SW480 (cell line): Measurements from ENCODE around the gene GALNT18.

ENCODE experiments used
- DNase-seq: peaks from one replicate; pipeline ENCODE4 v3.0.0-alpha.2; 2016; ENCODE audit warnings: low spot score

Gene GALNT18

DNA sequence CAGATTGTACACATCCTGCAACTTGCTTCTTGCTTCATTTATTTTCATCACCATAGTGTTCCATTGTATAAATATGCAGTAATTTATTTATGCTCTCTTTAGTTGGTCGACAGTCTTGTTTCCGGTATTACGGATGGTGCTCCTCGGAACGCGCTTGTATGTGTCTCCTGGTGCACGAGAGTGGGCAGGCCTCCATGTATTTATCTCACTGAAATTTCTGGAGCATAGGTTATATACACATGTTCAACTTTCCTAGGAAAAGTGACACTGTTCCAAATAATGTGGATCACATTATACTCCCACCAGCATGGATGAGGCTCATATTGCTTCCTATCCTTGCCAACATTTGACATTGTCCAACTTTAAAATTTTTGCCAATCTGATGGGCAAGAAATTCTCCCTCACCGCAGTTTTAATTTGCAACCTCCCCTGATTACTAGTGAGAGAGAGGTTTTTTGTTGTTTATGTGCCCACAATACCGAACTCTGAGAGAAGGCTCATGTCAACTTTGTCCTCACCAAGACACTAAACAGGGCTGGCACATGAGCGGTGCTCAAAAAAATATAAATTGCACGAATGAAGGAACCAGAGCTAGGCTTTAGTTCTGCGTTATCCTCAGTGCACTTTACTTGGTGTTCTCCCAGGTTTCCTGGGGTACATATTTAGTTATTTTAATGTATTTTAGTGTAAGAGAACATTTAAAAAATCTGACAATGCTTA lies 272.5 kb downstream of the GALNT18 start:
- no peak for DNase-seq

DNA sequence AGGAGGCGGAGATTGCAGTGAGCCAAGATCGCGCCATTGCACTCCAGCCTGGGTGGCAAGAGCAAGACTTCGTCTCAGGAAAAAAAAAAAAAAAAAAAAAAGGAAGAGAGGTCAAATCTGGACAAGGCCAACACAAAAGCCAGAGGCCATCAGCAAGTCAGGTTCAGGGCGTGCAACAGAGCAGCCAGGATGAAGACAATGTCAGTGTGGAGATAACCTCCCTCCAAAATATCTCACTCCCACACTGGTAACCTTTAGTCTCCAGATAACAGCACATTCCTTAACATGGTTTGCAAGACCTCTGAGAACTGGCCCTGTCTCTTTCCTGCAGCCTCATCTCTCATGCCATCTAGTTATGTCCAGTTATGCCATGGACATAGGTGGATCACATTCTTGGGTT lies 273.5 kb downstream of the GALNT18 start:
- DNase-seq, result no peak

DNA sequence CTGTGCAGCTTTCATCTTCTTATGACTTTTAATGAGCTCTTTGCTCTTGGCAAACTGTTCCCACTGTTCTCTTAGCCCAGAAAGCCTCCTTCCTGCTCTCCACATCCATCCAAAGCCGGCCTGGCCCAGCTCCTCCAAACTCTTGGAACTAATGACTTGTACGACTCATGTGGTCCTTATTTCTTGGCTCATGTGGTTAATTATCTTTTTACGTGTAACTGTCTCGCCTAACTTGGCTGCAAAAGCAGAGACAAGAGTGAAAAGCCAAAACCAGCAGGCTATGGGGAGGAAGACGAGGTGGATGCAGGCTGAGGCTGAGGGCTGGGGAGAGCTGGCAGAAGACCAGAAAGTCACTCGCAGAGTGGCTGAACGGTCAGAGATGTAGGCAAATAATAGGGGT lies 274.2 kb downstream of the GALNT18 start:
- DNase-seq, result no peak

DNA sequence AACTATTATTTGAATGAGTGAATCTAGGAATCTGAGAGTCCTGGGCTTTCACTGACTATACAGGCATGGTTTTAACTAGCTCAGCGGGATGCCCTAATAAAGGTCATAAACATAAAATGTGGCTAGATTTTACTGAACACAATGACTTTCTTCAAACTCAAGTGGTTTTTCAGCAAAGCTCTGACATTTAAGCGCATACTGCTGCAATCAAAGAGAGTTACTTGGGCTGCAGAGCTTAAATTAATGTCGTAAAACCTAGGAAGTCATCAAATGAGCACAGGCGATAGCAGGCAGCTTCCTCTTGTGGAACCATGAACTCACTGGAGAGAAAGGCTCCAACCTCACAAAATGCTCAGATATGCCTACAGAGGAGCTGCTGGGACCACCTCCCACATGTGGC lies 275.5 kb downstream of the GALNT18 start:
- DNase-seq, result no peak

DNA sequence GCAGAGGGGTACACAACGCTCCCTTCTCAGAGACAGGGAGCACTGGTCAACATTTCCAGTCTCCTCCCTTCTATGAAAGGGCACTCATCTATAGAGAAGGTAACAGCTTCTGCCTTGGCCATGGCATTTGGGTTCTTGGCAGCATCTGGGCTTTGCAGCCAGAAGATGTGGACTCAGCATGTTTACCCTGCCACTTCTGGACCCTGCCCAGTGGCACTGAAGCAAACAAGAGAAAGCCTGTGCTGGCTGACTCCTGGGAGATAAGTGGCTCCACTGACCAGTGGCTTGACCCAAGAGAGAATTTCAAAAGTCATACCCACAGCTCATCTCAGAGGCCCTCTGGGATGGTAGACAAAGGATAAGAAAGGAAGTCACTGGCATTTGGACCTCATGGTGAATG lies 276.7 kb downstream of the GALNT18 start:
- DNase-seq, result no peak

DNA sequence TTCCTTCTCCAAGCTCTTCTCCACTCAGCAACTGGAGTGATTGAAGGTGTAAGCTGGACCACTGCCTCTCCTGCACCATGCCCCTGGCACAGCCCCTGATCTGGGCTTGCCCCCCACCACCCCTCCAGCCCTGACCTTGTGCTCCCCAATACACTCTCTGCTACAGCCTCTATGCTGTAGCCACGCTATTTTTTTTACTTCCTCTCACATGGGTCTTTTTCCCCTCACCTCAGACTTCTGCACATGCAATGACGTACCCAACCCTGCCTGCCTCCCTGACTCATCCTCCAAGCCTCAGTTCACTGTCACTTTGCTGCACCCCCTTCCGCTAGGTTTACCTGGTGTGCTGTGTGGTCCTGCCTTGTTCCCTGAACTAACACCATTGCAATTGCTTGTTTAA lies 277.8 kb downstream of the GALNT18 start:
- DNase-seq, result no peak

DNA sequence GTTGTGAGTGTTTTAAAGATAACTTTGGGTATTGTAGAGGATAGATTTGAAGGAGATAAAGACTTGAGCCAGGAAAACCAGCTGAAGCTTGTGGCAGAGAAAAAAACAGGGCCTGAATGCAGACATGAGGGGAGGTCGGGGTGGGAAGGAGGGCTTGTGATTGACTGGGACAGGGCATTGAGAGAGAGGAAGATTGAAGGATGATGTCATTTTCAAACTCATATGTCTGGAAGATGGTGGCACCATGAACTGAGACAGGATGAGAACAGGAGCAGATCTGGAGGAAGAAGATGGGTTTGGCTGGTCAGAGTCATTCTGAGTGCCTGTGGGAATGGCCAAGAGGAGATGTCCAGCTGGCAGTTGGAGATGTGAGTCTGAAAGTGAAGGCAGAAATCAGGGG lies 283.5 kb downstream of the GALNT18 start:
- DNase-seq, result no peak

DNA sequence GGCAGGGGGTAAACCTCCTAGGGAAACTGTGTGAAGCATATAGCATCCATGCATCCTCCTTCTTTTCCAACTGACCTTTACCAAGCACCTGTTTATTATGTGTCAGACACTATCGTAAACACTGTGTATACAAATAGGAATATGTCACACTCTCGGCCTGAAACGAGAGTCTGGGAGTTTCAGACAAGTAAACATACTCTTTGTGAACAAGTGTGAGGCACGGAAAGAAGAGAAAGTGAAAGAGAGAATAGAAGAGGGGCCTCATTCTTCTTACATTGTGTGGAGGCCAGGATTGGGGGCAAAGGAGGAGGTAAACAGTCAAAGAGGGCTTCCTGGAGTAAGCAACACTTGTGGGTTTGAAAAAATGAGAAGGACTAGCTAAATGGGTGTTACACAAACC lies 285.1 kb downstream of the GALNT18 start:
- DNase-seq, result no peak

DNA sequence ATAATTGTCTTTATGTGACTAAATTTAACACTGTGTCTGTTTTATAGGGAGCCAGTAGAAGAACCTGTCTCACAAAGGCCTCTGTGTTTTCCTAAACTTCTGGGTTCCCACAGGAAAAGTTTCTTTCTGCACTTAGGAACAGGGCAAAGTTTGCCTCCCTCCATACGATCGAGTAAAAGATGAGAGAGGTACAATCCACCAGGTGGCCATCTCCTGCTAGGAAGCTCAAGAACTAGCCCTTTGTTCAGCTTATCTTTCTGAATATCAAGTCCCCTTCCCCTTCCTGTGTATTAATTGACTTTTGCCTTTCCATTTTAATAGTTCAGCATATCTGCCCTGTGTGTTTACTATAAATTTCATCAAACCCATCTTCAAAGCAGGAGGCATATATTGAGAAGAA lies 286.8 kb downstream of the GALNT18 start:
- DNase-seq, result no peak

DNA sequence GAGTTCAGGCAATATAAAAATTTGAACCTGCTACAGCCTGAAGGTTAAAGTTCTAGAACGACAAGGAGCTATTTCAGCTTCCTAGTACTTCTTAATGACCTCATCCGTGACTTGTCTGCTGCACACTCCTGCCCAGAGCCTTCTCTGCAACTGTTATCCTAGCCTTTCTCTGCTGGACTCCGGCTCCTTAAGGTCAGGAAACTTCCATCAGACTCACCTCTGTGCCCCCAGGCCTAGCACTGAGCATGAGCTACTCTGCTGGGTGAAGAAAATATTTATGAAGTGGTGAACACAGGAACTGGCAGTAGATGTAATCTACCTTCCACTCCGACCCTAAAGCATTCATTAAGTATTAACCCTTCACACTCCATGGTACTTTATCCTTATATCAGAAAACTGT lies 287.2 kb downstream of the GALNT18 start:
- DNase-seq, result no peak

DNA sequence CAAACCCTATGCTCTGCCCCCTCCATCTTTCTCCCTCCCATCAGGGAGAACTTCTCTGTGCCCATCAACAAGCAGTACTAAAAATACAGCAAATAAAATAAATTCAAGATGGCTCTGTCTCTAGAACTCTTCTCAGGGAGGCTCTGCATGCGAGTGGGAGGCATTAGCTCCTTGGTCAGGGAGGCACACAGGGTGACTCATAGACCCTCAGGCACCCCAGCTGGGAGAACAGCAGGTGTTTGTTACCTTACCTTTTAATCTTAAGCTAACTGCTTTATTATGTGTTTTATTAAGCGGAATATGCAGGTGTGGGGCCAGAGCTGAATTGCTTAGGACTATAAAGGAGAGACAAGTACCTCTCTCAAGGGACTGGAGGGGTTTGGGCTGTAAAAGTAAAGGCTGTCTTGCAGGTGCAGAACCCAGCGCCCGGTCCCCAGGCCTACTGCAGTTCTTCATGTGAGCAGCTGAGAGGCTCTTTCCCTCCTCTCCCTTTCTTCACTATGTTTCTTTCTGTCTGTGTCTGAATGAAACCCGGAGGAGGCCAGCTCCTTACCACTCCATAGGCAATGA lies 289.6 kb downstream of the GALNT18 start:
- DNase-seq, result no peak

DNA sequence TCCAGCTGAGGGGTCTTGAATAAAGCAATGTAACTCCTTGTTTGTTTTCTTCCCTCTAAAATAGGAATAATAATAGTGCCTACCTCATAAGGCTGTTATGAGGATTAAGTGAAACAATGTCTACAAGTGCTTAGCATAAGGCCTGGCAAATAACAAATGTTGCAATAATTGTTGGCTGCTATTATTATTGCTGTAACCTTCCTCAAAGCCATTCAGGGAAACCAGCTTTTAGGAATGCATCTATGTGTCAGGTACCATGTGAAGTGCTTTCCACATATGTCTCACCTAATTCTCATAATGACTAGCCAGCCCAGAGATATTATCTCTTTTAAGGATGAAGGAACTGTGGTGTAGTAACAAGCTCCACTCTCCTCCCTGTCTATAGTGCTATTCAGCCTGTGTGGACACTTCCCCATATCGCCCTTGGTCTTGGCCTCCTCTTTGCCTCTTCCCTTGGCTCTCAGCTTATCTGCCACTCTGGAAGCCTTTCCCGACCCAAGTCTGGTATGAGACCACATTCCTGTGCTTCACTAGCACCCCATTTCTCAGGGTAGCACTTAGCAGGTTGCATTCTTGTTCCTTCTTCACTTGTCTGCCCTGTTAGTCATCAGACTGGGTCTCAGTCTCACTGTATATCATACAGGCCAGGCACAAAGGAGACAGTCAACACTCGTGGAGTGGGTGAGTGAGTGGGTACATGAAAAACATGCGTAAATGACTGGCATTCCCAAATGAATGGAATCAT lies 292.6 kb downstream of the GALNT18 start:
- DNase-seq, result no peak

DNA sequence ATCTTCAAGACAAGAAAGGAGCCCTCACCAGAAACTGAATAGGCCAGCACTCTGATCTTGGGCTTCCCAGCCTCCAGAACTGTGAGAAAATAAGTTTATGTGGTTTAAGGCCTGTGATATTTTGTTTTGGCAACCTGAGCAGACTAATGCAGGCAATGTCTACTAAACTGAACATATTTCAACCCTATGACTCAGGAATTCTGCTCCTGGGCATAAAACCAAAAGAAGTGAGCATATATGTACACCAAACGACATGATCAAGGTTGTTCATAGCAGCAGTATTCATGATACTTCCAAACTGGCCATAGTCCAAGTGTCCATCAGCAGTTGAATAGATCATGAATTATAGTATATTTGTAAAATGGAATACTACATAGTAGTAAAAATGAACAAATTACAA lies 297.7 kb downstream of the GALNT18 start:
- DNase-seq, result no peak

DNA sequence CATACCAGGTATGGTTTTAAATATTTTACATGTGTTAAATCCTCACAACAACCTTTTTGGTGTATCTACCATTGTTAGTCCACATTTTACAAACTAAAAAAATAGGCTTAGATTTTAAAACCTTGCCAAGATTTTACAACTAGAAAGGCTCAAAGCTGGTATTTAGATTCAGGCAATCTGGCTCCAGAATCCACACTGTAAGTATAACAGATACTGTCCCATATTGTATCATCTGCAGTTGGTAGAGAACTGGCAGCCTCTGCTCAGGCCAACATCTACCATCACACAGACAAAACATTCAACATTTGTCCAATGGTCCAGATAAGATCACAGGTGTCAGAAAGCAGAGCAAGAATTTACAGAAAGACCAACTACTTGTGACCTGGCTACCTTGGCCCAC lies 299.7 kb downstream of the GALNT18 start:
- no peak for DNase-seq

DNA sequence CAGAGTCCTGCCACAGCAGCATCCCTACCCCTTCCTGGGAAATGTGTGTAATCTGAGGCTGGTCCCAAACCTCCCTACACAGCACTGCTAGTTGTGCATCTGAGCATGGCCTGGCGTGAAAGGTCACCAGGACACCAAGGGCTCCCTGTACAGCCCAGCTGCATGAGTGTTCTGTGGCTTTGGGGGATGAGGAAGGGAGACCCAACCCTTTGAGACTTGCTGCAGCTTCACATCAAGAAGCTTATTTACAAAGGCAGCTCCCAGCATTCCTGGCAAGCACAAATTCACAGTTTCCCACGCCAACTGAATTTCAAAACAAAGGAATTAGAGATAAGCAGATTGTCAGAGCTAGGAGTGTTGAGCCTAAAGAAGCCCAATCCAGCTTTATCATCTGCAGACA lies 301.0 kb downstream of the GALNT18 start:
- DNase-seq, result no peak

DNA sequence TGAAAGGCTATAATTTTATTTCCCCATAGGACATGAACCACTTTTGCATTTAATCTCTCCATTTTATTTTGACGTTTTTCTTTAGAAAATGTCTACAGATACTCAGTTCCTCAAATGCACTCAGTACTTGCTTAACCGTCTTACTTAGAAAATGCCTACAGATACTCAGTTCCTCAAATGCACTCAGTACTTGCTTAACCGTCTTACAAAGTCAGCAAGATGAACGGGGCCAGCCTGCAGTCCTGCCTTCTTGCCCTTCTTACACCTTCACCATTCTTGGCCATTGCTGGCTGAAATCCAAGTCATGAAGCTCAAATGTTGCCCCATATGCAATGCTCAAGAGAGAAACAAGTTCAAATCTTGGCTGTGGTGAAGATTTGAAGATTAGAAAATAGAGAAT lies 302.8 kb downstream of the GALNT18 start:
- no peak for DNase-seq

DNA sequence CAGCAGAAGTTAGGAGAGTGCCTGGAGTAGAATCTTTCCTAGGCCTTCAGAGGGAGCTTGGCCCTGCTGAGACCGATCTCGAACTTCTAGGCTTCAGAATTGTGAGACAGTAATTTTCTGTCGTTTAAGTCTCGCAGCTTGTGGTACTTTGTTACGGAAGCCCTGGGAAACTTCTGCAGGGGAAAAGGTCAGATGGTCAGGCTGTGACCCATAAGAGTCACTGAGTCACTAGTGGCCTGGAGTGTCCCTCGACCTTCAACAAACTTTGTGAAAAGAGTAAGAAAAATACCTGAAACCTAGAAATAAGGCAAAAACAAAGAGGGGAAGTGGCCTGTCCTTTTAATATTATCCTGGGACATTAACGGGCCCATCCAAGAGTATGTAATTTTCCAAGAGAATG lies 303.3 kb downstream of the GALNT18 start:
- no peak for DNase-seq

DNA sequence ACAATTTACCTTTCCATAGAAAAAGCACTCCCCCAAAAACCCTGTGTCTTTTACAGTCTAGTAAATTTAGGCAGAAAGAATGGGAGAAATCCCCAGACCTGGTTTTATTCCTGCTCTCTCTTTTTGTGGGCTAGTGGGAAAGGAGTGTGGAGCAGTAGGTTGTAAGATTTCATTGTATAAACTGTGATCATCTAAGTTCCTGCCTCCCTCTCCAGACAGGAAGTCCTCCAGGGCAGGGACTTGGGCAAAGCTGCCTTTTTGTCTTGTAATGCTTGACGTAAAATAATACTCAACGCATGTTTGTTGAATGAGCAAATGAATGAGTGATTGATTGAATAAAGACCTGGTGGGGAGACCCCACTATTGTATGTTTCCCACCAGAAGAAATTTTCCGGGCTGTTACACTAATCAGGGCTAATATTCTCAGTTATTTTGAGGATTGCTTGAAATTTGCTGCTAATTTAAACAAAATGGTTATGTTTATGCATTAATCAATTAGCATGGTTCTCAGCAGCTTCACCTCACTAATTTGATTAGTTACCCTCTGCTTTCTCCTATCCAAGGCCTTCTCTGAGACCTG lies 305.1 kb downstream of the GALNT18 start:
- DNase-seq, result no peak

DNA sequence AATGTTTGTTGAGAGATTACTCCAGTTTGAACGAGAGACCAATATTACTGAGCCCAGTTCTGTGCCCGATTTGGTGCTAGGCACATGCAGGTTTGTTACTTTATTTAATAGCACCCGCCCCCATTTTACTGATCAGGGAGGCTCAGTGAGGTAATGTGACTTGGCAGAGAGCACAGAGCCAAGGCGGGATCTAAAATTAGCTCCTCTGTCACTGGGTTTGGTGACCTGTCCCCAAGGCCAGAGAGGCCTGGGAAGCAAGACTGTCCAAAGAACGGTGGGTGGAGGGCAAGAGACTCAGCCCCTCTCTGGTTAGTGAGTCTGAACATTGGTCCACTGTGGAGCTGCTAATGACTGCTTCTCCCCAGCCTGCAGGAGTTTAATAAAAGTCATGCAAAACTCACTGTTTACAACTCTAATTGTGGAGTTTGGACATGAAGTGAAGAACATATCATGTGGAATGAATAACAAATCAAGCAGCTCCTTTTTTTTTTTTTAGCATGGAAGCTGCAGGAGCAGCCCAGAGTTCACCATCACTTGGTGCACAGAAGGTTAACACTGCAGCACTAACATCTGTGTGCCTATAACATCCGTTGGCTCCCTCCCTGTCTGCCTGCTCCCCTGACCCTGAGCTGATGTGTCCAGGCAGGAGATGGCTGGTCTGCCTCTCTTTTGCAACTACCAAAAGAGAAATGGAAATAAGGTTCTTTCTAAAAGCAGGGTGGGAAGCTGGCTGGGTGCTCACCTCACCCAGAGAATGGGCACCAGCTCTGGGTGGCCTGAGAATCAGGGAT lies 307.7 kb downstream of the GALNT18 start:
- no peak for DNase-seq

DNA sequence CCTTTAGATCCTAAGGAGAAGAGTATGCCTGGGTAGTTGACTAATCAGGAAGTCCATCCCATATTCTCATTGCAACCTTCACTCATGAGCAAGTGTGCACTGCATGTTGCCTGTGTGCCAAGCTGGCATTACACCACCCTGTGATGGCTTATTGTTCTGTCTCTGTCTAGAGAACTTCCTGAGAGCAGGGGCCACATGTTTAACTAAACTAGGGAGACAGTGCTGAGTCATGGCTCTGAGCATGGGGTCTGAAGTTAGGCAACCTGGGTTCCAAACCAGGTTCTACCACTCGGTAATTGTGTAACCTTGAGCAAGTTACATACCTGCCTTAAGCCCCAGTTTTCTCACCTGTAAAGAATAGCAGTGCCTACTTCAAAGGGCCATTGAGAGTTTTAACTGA lies 308.4 kb downstream of the GALNT18 start:
- DNase-seq, result no peak

DNA sequence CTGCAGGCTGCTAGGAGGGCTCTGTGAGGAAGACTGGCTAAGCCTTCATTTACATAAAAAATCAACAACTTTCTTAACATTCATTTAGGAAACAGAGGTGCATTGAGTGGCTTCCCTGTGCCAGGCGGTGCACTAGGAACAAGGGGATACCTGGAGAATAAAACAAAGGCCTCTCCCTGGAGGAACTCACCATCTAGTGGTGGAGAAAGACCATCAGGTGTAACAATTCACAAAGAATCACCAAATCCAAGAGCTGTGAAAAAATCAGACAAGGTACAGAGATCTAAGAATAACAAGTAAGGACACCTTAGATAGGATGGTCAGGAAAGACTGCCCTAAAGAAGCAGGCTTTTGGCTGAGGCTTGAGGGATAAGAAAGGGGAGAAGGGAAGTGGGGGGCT lies 309.1 kb downstream of the GALNT18 start:
- no peak for DNase-seq

DNA sequence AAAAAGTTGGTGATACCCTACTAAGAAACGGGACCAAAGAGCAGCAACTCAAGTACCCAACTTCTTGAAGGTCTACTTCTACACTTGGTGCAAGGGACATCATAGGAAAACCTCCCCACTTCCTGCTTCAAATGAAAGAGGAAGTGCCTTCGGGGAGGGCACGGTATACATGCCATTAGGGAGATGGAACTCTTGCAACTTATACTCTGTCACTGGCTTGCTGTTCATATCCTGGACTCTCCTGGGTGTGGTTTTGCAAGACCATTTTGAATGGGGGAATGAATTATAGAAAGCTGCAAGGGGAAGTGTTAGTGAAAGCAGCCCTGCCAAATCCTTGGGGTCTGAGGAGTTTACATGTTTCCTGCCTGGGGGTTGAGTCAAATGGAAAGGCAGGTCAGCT lies 310.6 kb downstream of the GALNT18 start:
- no peak for DNase-seq
